Mesothelial cell of epicardium (in vitro differentiated cells): ENCODE measurements around the gene POLR3E. TPM values are rescaled to one million over a fixed set of nuclear protein-coding genes. Genes with fewer than 3 reads are reported as not detected.

Experiments
- DNase-seq, 2 experiments: peaks; one replicate each; pipeline ENCODE4 v3.0.0; 2021; ENCODE audit warnings: low spot score in 2 of 2; ENCODE audit not compliant: unreplicated experiment in 2 of 2
- H3K27ac Mint-ChIP-seq: 2 replicates; pipeline ENCODE4 v1.8.0; 2021; ENCODE audit warnings: mixed read lengths
- H3K27me3 Mint-ChIP-seq: 2 replicates; pipeline ENCODE4 v1.8.0; 2021; ENCODE audit warnings: low read depth, mixed read lengths
- H3K36me3 Mint-ChIP-seq: 2 replicates; pipeline ENCODE4 v1.8.0; 2021; ENCODE audit warnings: mixed read lengths
- H3K4me1 Mint-ChIP-seq: 2 replicates; pipeline ENCODE4 v1.8.0; 2021; ENCODE audit warnings: mixed read lengths
- H3K4me3 Mint-ChIP-seq: 2 replicates; pipeline ENCODE4 v1.8.0; 2021; ENCODE audit warnings: mild to moderate bottlenecking, moderate library complexity, mixed read lengths
- H3K9me3 Mint-ChIP-seq: 2 replicates; pipeline ENCODE4 v1.8.0; 2021; ENCODE audit warnings: mixed read lengths
- CTCF ChIP-seq: fragments of 200-600 bp; sonication (generic); IDR thresholded peaks from one replicate; pipeline ENCODE4 v1.5.0; 2021; ENCODE audit warnings: antibody characterized with exemption; ENCODE audit not compliant: unreplicated experiment
- total RNA-seq: library from RNA; stranded (reverse); gene quantifications from 3 replicates; pipeline ENCODE4 v1.2.1, GENCODE V29; 2021

The POLR3E gene
- total RNA-seq, 1 donor from 2014 or later, result 71.4 TPM

- Mint-ChIP-seq H3K4me1 (no peaks in the 10 kb centered on the region), H3K4me3 (no peak overlapping the region), H3K27ac (no peak overlapping the region), H3K9me3 (no peaks in the 10 kb centered on the region), H3K36me3 (peaks cover 19% of the 10 kb centered on the region), H3K27me3 (no peaks in the 10 kb centered on the region)
- no peak for TF ChIP-seq CTCF
- DNase-seq, result no peak
Observed at GRCh38 chr16:22315979-22316378, 18.8 kb downstream of the POLR3E start.

- TF ChIP-seq CTCF, result no peak
- DNase-seq, result no peak
- H3K4me1 Mint-ChIP-seq, result no peaks in the 10 kb centered on the region
- H3K9me3 Mint-ChIP-seq, result no peaks in the 10 kb centered on the region
- H3K4me3 Mint-ChIP-seq, result no peak overlapping the region
- no peaks in the 10 kb centered on the region for H3K27me3 Mint-ChIP-seq
- no peak overlapping the region for H3K27ac Mint-ChIP-seq
- peaks cover 19% of the 10 kb centered on the region for H3K36me3 Mint-ChIP-seq
Observed at GRCh38 chr16:22316411-22316811, 19.2 kb downstream of the POLR3E start.

- no peak overlapping the region for H3K27ac Mint-ChIP-seq
Observed at GRCh38 chr16:22317001-22317530, 19.9 kb downstream of the POLR3E start.

GRCh38 chr16:22317625-22318024 is 20.4 kb downstream of the POLR3E start:
- Mint-ChIP-seq H3K36me3 (peaks cover 14% of the 10 kb centered on the region), H3K9me3 (no peaks in the 10 kb centered on the region), H3K4me1 (no peaks in the 10 kb centered on the region), H3K4me3 (no peak overlapping the region), H3K27me3 (no peaks in the 10 kb centered on the region), H3K27ac (no peak overlapping the region)
- TF ChIP-seq CTCF, result no peak
- DNase-seq, result no peak

More at GRCh38 chr16:22317001-22317530, 19.9 kb downstream of the POLR3E start:
- no peaks in the 10 kb centered on the region for H3K9me3 Mint-ChIP-seq
- no peaks in the 10 kb centered on the region for H3K27me3 Mint-ChIP-seq
- H3K4me3 Mint-ChIP-seq, result no peak overlapping the region
- no peak for DNase-seq
- H3K36me3 Mint-ChIP-seq, result peaks cover 14% of the 10 kb centered on the region
- TF ChIP-seq CTCF, result no peak
- no peaks in the 10 kb centered on the region for H3K4me1 Mint-ChIP-seq

- no peak overlapping the region for H3K27ac Mint-ChIP-seq
Observed at GRCh38 chr16:22318690-22319358, 21.6 kb downstream of the POLR3E start.

More at GRCh38 chr16:22318690-22319358, 21.6 kb downstream of the POLR3E start:
- peak; percentile 61 for TF ChIP-seq CTCF
- Mint-ChIP-seq H3K27me3 (no peaks in the 10 kb centered on the region), H3K9me3 (no peaks in the 10 kb centered on the region), H3K4me3 (no peak overlapping the region), H3K36me3 (peaks cover 11% of the 10 kb centered on the region), H3K4me1 (no peaks in the 10 kb centered on the region)
- DNase-seq, result no peak
